Measurements from ENCODE around the gene LRRC8C.

DNA sequence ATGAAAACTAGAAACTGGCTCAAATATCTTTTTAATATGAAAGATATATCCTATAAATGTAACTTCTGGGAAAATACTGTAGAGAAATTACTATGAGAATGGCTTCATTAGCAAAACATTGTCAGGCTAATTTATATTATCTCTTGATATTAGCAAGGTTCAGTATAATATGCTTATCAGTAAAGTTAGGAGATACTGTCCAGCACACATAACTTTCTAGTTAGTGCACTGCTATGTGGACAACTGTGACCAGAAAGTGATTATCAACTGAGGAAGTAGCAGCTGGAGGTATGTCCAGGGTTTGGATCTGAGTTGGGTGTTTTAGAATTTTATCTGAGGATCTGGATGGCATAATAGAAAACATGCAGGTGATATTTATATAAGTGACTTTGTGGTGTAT lies 7.5 kb downstream of the LRRC8C start:
- no peak for TF ChIP-seq CTCF (IDR thresholded peaks at IDR 0.05; ENCODE audit: low read length)
- no peak for TF ChIP-seq EZH2 (IDR thresholded peaks at IDR 0.05; ENCODE audit: borderline replicate concordance, low read length)

Measured in OCI-LY1 (cell line).